Activated CD8-positive, alpha-beta memory T cell treated with anti-CD3 and anti-CD28 coated beads for 36 hours (primary cell): ENCODE measurements around the gene FOXS1. TPM values are rescaled to one million over a fixed set of nuclear protein-coding genes. Genes with fewer than 3 reads are reported as not detected.

Experiments
- CTCF ChIA-PET: fragments of 350-600 bp; sonication (Branson Sonifier 250); formaldehyde crosslinking; loops from one replicate; lab custom pipeline; 2021; ENCODE audit warnings: antibody characterized with exemption; lab: Charles Lee
- POLR2A ChIA-PET: fragments of 350-600 bp; sonication (Branson Sonifier 250); formaldehyde crosslinking; loops from one replicate; lab custom pipeline; 2021; ENCODE audit warnings: antibody characterized with exemption; lab: Charles Lee
- total RNA-seq, 2 experiments: library from RNA; stranded (reverse); gene quantifications; one replicate each; pipeline ENCODE4 v1.2.3, GENCODE V29; 2021

The FOXS1 gene
- total RNA-seq, 2 experiments from 2014 or later = not detected

GRCh38 chr20:31863296-31864085 lies 18.1 kb upstream of the FOXS1 start:
- POLR2A ChIA-PET = interaction anchor here (1.3 kb wide), 1 partner anchor 9 kb away, joined by 3 read pairs; no protein-coding TSS in a partner anchor
- CTCF ChIA-PET = interaction anchor here (1.0 to 3.1 kb wide), 4 partner anchors 9 to 41 kb away, joined by 3 to 12 read pairs (median 4); no protein-coding TSS in a partner anchor

GRCh38 chr20:31862506-31862905 lies 17.1 kb upstream of the FOXS1 start:
- POLR2A ChIA-PET = interaction anchor here (1.3 kb wide), 1 partner anchor 10 kb away, joined by 3 read pairs; no protein-coding TSS in a partner anchor
- CTCF ChIA-PET = interaction anchor here (1.0 to 3.1 kb wide), 4 partner anchors 10 to 90 kb away, joined by 3 to 12 read pairs (median 4); no protein-coding TSS in a partner anchor

GRCh38 chr20:31862157-31862470 lies 16.7 kb upstream of the FOXS1 start:
- ChIA-PET POLR2A (interaction anchor here (0.7 to 1.3 kb wide), 2 partner anchors 10 to 90 kb away, joined by 3 read pairs; no protein-coding TSS in a partner anchor), CTCF (interaction anchor here (0.8 to 3.1 kb wide), 4 partner anchors 10 to 91 kb away, joined by 3 to 12 read pairs (median 4); no protein-coding TSS in a partner anchor)

- CTCF ChIA-PET = interaction anchor here (0.8 to 3.1 kb wide), 3 partner anchors 9 to 91 kb away, joined by 3 to 12 read pairs (median 5); no protein-coding TSS in a partner anchor
- POLR2A ChIA-PET = interaction anchor here (0.7 kb wide), 1 partner anchor 91 kb away, joined by 3 read pairs; no protein-coding TSS in a partner anchor
Observed at GRCh38 chr20:31861385-31862156, 16.2 kb upstream of the FOXS1 start.

- CTCF ChIA-PET = no interaction called here
- POLR2A ChIA-PET = no interaction called here
Observed at GRCh38 chr20:31861135-31861384, 15.7 kb upstream of the FOXS1 start.

GRCh38 chr20:31860390-31861134 lies 15.2 kb upstream of the FOXS1 start:
- CTCF ChIA-PET = interaction anchor here (0.7 to 1.0 kb wide), 3 partner anchors 14 to 97 kb away, joined by 3 to 5 read pairs (median 4); no protein-coding TSS in a partner anchor
- POLR2A ChIA-PET = no interaction called here

GRCh38 chr20:31859998-31860380 lies 14.6 kb upstream of the FOXS1 start:
- ChIA-PET POLR2A (no interaction called here), CTCF (interaction anchor here (0.7 to 1.0 kb wide), 3 partner anchors 13 to 97 kb away, joined by 3 to 5 read pairs (median 4); no protein-coding TSS in a partner anchor)

GRCh38 chr20:31859266-31859997 lies 14.0 kb upstream of the FOXS1 start:
- ChIA-PET POLR2A (no interaction called here), CTCF (interaction anchor here (0.6 to 1.0 kb wide), 5 partner anchors 14 to 199 kb away, joined by 3 to 5 read pairs (median 3); no protein-coding TSS in a partner anchor)

GRCh38 chr20:31858760-31859083 lies 13.3 kb upstream of the FOXS1 start:
- CTCF ChIA-PET = interaction anchor here (0.6 kb wide), 4 partner anchors 15 to 199 kb away, joined by 3 read pairs; no protein-coding TSS in a partner anchor
- POLR2A ChIA-PET = no interaction called here

GRCh38 chr20:31857861-31858759 lies 12.7 kb upstream of the FOXS1 start:
- CTCF ChIA-PET = no interaction called here
- POLR2A ChIA-PET = no interaction called here

GRCh38 chr20:31856516-31856915 lies 11.1 kb upstream of the FOXS1 start:
- ChIA-PET CTCF (interaction anchor here (0.9 kb wide), 1 partner anchor 10 kb away, joined by 3 read pairs; no protein-coding TSS in a partner anchor), POLR2A (no interaction called here)

GRCh38 chr20:31853481-31853880 lies 8.1 kb upstream of the FOXS1 start:
- POLR2A ChIA-PET = no interaction called here
- CTCF ChIA-PET = interaction anchor here (0.7 to 3.8 kb wide), 15 partner anchors 9 to 240 kb away, joined by 3 to 35 read pairs (median 4); partner anchors contain the start of gene PDRG1

- CTCF ChIA-PET = interaction anchor here (0.9 to 3.8 kb wide), 12 partner anchors 11 to 240 kb away, joined by 3 to 35 read pairs (median 4); partner anchors contain the start of gene PDRG1
- POLR2A ChIA-PET = no interaction called here
Observed at GRCh38 chr20:31851240-31851955, 6.0 kb upstream of the FOXS1 start.

GRCh38 chr20:31849306-31849930 lies 4.0 kb upstream of the FOXS1 start:
- POLR2A ChIA-PET = no interaction called here

GRCh38 chr20:31848088-31848999 lies 2.9 kb upstream of the FOXS1 start:
- ChIA-PET POLR2A (no interaction called here), CTCF (interaction anchor here (0.9 to 1.9 kb wide), 4 partner anchors 15 to 184 kb away, joined by 3 to 7 read pairs (median 3); no protein-coding TSS in a partner anchor)

More at GRCh38 chr20:31849306-31849930, 4.0 kb upstream of the FOXS1 start:
- CTCF ChIA-PET = interaction anchor here (0.8 to 3.7 kb wide), 3 partner anchors 20 to 293 kb away, joined by 3 to 21 read pairs (median 3); no protein-coding TSS in a partner anchor
